Measurements from ENCODE around the gene ATG101.
"Not testable (repeated sequence)": the region's sequence is repeated elsewhere in the genome, so short reads cannot be mapped to it uniquely, and the experiment has no call there.

Gene ATG101

GRCh38 chr12:52116222-52117125 is 46.7 kb downstream of the ATG101 start:
- peak; percentile 54 to 79 for DNase-seq

DNA sequence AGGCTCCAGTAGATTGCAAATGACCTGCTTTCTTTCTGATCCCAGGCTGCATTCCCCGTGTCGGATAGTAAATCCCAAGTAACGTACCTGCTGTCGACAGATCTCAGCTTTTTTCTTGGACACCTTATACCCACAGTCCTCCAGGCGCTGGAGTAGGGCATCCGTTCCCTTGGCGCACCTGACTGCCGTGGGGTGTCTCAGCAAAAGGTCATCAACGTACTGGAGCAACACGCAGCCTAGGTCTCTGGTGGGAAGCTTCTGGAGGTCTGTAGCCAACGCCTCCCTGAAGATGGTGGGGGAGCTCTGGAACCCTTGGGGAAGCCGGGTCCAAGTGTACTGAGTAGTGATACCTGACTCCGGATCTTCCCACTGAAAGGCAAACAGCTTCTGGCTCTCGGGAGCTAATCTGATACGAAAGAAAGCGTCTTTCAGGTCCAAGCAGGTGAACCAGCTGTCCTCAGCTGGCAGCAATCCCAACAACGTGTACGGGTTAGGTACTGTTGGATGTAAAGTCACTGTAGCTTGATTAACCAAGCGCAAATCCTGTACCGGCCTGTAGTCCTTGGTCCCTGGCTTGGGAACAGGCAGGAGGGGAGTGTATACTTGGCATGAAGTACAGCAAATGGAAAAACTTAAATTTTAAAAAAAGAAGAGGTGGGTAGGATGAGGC is 48.2 kb downstream of the ATG101 start:
- DNase-seq, result not testable (repeated sequence)

DNA sequence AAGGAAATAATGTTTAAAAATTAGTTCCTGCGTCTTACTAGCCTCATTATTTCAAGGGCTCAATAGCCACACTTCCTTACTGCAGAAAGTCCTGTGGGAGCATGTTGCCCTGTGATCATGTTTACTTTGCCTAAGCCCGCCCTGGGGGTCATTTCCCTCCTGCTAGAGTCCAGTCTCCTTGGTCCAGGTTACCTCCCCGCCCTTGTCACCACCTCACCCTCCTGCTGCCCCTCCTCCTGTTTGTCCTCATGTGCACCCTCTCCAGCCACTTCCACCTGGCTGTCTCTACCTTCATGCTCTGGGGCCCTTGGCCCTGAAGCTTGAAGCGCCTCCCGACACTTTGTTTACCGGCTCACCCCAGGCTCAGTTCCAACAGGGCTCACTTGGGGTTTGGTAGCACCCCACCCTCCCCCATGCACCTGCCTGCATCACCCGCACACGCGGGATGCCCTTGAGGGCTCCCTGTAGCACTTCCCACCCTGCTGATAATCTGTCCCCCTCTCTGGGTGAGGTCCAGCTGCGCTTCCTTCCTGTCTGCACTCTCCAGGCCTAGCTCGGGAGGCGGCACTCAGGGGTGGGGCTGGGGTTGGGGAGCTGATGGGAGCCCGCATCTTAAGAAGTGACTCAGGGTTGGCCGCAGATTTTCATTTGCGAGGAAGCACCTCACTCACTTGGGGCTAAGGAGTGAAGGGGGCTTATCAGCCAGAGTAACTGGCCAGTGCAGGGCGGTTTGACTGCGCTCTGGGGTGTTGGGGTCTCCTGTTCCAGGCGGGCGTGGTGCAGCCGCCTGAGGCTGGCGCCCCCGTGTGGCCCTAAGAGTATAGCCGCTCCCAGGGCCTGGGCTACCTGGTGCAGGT is 49.8 kb downstream of the ATG101 start:
- DNase-seq, result peak; percentile 7 to 42

GRCh38 chr12:52120951-52121823 is 51.4 kb downstream of the ATG101 start:
- no peak for DNase-seq

DNA sequence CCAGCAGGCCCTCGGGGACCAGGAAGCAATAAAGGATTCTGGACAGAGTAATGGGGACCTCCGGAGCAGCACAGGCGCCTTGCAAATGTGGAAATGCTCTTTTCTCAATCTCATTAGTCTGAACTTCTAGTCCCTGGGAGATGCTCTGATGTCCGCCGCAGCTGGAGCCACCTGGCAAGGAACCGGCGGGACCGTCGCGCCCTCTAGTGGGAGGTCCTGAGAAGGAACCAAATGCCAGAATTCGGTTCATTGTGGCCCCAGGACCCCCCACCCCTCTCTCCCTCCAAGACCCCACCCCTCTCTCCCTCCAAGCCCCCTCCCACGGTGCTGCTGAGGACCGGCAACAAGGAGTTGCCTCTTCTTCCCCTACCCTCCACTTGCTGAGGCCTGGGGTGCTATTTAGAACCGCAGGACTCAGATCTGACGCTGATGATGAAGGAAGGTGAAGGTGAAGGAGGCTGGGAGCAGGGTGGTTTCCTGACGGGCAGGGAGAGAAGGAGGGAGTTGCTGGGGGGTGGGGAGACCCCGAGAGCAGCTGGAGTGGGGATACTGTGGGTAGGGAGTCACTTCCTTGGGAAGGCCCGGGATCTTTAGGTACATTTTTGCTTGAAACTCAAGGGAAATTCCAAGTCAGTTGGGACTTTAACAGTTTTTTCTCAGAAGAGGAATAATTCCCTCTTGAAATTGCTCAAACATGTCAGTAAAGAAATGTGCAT is 52.2 kb downstream of the ATG101 start:
- DNase-seq, result peak; percentile 53 to 64

DNA sequence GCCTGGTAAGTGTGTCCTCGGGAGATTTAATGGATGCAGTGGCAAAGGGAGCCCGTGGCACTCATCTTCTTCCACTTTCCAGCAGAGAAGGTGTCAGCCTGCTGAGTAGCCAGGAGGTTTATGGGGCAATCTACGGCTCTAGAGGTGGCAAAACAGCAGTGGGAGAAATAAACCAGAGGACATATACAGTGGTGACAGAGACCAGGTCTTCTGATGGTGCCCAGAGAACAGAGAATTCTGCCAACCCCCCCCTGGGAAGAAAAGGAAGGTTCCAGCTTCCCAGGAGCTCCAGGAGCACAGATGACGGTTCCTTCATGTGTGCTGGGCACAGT is 52.7 kb downstream of the ATG101 start:
- DNase-seq, result no peak

DNA sequence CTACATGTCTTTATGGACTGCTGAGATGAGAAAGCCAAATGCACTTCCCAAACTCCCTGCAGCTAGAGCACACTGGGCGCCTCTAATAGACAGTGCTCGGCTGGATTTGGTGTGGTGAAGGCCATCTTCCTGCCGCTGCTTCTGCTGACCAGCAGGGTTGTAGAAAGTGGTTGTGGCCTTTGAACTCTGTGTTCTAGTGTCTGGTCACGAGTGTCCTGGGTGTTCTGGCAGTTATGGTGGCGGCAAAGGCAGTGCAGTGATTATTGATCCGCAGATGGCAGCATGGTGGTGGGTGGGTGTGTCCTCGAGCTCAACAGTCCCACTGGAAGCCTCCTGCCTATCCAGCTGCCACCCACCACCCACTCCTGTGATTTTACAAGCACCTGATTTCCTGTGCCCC is 53.1 kb downstream of the ATG101 start:
- no peak for DNase-seq

DNA sequence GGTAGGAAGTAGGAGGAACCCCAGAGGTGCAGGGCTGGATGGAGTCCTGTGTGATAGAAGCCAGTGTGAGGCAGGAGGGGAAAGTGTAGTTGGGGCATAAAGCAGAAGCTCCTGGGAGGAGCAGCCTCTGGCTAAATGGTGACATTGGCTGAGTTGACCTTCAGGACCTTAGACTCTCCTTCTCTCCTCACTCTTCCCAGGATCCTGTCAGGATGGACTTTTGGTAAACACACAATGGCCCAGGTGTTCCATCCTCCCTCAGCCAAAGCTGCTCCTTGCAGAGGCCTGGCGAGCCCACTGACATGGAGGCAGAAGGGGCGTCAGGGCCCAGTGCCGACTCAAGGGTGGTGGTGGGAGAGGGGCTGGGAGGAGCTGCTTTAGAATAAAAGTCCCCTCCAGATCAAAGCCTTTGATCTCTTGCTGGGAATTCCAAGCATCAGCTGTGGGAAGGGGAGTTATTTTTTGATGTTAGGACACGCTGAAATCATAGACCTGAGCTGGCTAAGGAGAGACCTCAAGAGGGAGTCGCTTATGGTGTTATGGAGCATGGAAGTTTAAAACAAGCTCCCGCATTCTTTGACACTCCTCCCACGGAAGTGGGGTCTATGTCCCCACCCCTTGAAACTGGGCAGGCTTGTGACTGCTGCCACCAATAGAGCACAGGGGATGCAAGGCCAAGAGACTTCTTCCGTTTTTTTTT is 53.9 kb downstream of the ATG101 start:
- no peak for DNase-seq

DNA sequence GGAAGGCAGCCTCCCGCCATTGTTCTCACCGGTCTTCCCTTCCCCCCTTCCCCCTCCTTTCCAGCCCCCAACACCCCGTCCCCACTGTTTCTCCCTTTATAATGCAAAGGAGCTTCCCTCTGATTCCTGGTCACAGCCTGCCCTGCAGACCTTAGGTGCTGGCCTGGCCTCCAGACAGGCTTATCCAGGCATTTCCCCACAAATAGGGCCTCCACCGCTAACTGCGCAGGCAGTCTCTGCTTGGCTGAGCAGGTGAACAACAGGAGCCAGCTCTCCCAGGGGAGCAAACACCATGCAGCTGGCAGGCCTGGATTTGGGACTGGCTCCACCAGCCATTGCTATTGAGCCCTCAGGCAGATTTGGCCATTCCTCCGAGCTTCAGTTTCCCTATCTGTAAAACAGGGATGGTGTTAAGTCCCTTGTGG is 55.7 kb downstream of the ATG101 start:
- DNase-seq, result no peak

DNA sequence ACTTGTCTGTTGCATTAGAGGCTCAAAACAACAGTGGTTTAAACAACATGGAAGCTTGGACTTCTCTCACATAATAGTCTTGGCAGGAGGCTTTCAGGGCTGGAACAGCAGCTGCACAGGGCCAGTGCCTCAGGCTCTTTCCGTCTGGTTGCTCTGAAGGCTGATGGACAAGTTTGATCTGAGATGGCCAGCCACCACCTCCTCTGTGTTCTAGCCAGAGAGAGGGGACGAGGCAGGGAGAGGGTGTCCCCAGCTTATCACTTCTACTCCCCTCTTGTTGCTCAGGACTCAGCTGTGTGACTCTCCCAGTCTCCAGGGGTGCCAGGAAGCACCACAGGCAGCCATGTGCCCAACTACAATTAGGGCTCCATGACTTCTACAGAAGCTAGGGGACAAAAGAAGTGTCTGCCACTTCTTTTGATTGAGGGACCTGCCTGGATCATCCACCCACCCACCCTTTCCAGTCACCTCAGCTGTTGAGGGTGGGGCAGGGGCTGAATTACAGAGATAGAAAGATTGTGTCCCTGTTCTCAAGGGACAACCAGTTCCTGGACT is 56.3 kb downstream of the ATG101 start:
- DNase-seq, result no peak

Data from stimulated activated CD4-positive, alpha-beta T cell treated with anti-CD3 and anti-CD28 coated beads, Interleukin-4, amount 100 ng/mL, for 4 hours (primary cell).